Keratinocyte (primary cell): ENCODE data around the gene TCF21. TPM values are rescaled to one million over a fixed set of nuclear protein-coding genes. Genes with fewer than 3 reads are reported as not detected.

Source experiments
- DNase-seq: peaks from one replicate; pipeline ENCODE4 v3.0.0-alpha.2; 2011; ENCODE audit warnings: low read depth, missing footprints, low spot score
- FAIRE-seq: peaks from 2 replicates; lab custom pipeline; 2011; peaks lifted over from hg19 to GRCh38; lab: Jason Lieb, UNC
- H2AFZ ChIP-seq: 2 replicates; pipeline ENCODE4 v1.6.0; 2012; ENCODE audit warnings: low read length, control low read depth, inconsistent platforms; ENCODE audit not compliant: control insufficient read depth
- H3K27ac ChIP-seq: 2 replicates; pipeline ENCODE4 v1.5.1; 2011; ENCODE audit warnings: low read length; ENCODE audit not compliant: control insufficient read depth, insufficient read depth
- H3K27me3 ChIP-seq: 3 replicates; pipeline ENCODE4 v1.6.0; 2011; ENCODE audit warnings: low read length; ENCODE audit not compliant: control insufficient read depth, insufficient read depth; ENCODE audit errors: extremely low read depth
- H3K36me3 ChIP-seq, 2 experiments: 2 replicates in 1 of 2; 3 replicates in 1 of 2; pipeline ENCODE4 v1.5.1; 2011; ENCODE audit warnings: low read length in 2 of 2, mild to moderate bottlenecking in 1 of 2; ENCODE audit not compliant: control insufficient read depth in 2 of 2, insufficient read depth in 2 of 2; ENCODE audit errors: extremely low read depth in 1 of 2
- H3K4me1 ChIP-seq: 3 replicates; pipeline ENCODE4 v1.5.1; 2011; ENCODE audit warnings: low read length; ENCODE audit not compliant: control insufficient read depth, insufficient read depth; ENCODE audit errors: extremely low read depth
- H3K4me2 ChIP-seq: 3 replicates; pipeline ENCODE4 v1.6.0; 2011; ENCODE audit warnings: low read depth, low read length; ENCODE audit not compliant: control insufficient read depth, insufficient read depth; ENCODE audit errors: extremely low read depth
- H3K4me3 ChIP-seq, 3 experiments: fragments of 200-600 bp in 1 of 3; sonication (generic) in 1 of 3; 2 replicates in 2 of 3; 3 replicates in 1 of 3; pipeline ENCODE4 v1.5.1; 2011 to 2016; ENCODE audit warnings: low read length in 3 of 3, mild to moderate bottlenecking in 3 of 3, control low read depth in 2 of 3, inconsistent platforms in 1 of 3, low read depth in 1 of 3, mixed read lengths in 1 of 3, mixed run types in 1 of 3, moderate library complexity in 1 of 3; ENCODE audit not compliant: control insufficient read depth in 2 of 3, insufficient read depth in 2 of 3; ENCODE audit errors: extremely low read depth in 1 of 3
- H3K79me2 ChIP-seq: 2 replicates; pipeline ENCODE4 v1.6.0; 2012; ENCODE audit warnings: low read length; ENCODE audit not compliant: control insufficient read depth, insufficient read depth
- H3K9ac ChIP-seq: 3 replicates; pipeline ENCODE4 v1.6.0; 2011; ENCODE audit warnings: low read length; ENCODE audit not compliant: control insufficient read depth, insufficient read depth; ENCODE audit errors: extremely low read depth
- H3K9me1 ChIP-seq: 3 replicates; pipeline ENCODE4 v1.6.0; 2011; ENCODE audit warnings: low read length; ENCODE audit not compliant: control insufficient read depth, insufficient read depth; ENCODE audit errors: extremely low read depth
- H3K9me3 ChIP-seq: 2 replicates; pipeline ENCODE4 v1.5.1; 2012; ENCODE audit warnings: low read depth, low read length; ENCODE audit not compliant: control insufficient read depth
- H4K20me1 ChIP-seq: 3 replicates; pipeline ENCODE4 v1.6.0; 2011; ENCODE audit warnings: low read length; ENCODE audit not compliant: control insufficient read depth, insufficient read depth; ENCODE audit errors: extremely low read depth
- EZH2 ChIP-seq: IDR thresholded peaks from one replicate; pipeline ENCODE4 v1.6.1; 2012; ENCODE audit warnings: inconsistent platforms, mild to moderate bottlenecking, low read length, moderate library complexity
- dilution Hi-C: fragments of 300-500 bp; cut with MboI; formaldehyde crosslinking; loops from one replicate; pipeline ENCODE4 v1.7.0; 2020; ENCODE audit warnings: low sequenced_read_pairs; ENCODE audit not compliant: extremely low pct_ligation_motif_present
- polyA plus RNA-seq, 5 experiments: library from polyadenylated mRNA; depleted of rRNA in 3 of 5; stranded (reverse) in 3 of 5; stranded (forward) in 1 of 5; unstranded in 1 of 5; fragments of >200 nt; gene quantifications; 1 replicate in 1 of 5; 2 replicates in 3 of 5; 3 replicates in 1 of 5; pipeline versions ENCODE4 v1.2.1 to v1.2.3, GENCODE V29; 2011 to 2012; ENCODE audit warnings: missing spikeins in 2 of 5, low read depth in 1 of 5, low replicate concordance in 1 of 5
- TF ChIP-seq, protein P1 (sequence below), 3 experiments: IDR thresholded peaks in 1 of 3; conservative IDR thresholded peaks in 1 of 3; optimal IDR thresholded peaks in 1 of 3; 2 replicates in 2 of 3; 3 replicates in 1 of 3; pipeline versions ENCODE3 to v1.5.1; 2011; ENCODE audit warnings: low read length in 3 of 3, mild to moderate bottlenecking in 3 of 3, moderate library complexity in 2 of 3, control low read depth in 1 of 3, inconsistent platforms in 1 of 3; ENCODE audit not compliant: insufficient read depth in 2 of 3; ENCODE audit errors: extremely low read depth in 1 of 3

The TCF21 gene
- polyA plus RNA-seq, 1 donor (not counting 4 experiments of a cell fraction or from before 2014, with no cell fraction given), result not detected

DNA sequence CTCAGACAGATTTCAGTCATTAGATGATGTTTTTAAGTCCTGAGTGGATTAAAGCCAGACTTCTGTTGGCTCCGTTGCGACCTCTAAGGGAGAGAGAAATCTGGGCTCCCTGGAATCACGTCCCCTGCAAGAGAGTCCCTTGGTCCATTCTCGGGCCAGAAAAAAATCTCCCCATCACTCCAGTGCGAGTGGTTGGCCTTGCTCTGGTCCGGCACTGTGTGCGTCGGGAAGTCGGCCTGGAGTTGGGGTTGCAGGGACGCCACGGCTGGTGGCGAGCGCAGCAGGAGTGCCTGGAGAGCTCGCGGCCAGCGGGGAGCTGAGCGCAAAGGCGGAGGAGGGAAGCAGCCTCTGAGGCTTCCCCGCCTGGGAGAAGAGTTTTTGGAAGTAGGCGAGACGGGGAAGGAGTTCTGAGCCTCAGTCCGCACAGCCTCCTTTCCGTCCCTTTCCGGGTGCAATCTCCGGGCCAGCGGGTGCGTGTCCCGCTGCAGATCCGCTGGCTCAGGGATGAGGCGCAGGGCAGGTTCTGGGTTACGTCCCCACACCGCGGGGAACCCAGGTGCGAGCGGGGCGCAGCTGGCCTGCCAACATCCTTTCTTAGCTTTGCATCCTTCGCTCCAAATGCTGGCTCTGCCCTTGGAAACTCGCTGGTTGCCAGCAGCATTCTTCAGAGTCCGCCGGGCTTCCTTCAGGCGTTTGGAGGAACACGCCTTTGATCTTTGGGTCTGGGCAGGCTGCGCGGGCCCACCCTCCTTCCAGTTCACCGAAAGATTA, 6.8 kb downstream of the TCF21 start:
- Histone ChIP-seq H3K4me3 (no peak overlapping the region), H3K36me3 (no peaks in the 10 kb centered on the region), H3K79me2 (no peaks in the 10 kb centered on the region), H3K27me3 (peaks cover 72% of the 10 kb centered on the region), H3K27ac (no peak overlapping the region), H3K9me3 (no peaks in the 10 kb centered on the region), H3K9ac (no peak overlapping the region), H3K9me1 (no peaks in the 10 kb centered on the region), H3K4me1 (no peaks in the 10 kb centered on the region), H4K20me1 (peaks cover 2% of the 10 kb centered on the region), H3K4me2 (no peak overlapping the region), H2AFZ (no peak overlapping the region)
- TF ChIP-seq, protein P1, sequence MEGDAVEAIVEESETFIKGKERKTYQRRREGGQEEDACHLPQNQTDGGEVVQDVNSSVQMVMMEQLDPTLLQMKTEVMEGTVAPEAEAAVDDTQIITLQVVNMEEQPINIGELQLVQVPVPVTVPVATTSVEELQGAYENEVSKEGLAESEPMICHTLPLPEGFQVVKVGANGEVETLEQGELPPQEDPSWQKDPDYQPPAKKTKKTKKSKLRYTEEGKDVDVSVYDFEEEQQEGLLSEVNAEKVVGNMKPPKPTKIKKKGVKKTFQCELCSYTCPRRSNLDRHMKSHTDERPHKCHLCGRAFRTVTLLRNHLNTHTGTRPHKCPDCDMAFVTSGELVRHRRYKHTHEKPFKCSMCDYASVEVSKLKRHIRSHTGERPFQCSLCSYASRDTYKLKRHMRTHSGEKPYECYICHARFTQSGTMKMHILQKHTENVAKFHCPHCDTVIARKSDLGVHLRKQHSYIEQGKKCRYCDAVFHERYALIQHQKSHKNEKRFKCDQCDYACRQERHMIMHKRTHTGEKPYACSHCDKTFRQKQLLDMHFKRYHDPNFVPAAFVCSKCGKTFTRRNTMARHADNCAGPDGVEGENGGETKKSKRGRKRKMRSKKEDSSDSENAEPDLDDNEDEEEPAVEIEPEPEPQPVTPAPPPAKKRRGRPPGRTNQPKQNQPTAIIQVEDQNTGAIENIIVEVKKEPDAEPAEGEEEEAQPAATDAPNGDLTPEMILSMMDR (optimal IDR thresholded peaks at IDR 0.05 in 1 of 3, IDR thresholded peaks at IDR 0.05 in 1 of 3, conservative IDR thresholded peaks at IDR 0.05 in 1 of 3; ENCODE audit: extremely low read depth in 1 of 3, insufficient read depth in 2 of 3, low read length in 3 of 3), result no peak
- peak; percentile 95 for TF ChIP-seq EZH2
- FAIRE-seq (no peak), DNase-seq (no peak)
- dilution Hi-C loops, result loop anchor here (25.0 kb wide), 1 partner anchor 308 kb away; no protein-coding TSS in a partner anchor

DNA sequence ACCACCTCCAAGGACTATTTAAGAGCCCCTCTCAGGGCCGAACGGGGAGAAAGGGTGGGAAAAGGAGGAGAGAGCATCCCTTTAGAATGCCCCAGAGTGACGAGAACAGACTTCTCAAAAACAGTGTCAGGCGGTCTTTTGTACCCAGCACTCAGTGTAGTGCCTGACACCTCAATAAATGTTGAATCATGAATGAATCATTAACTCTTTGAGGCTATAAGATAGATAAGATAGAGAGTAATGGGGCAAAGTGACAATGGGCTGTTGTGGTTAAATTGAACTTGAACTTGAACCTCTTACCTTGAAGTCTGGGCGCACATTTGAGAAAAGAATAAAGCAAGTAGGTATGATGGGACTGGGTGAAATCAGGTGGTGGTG, 7.4 kb downstream of the TCF21 start:
- no peaks in the 10 kb centered on the region for H3K9me1 ChIP-seq
- no peaks in the 10 kb centered on the region for H3K4me1 ChIP-seq
- H3K9ac ChIP-seq, result no peak overlapping the region
- H3K79me2 ChIP-seq, result no peaks in the 10 kb centered on the region
- H3K36me3 ChIP-seq, result no peaks in the 10 kb centered on the region
- no peak overlapping the region for H2AFZ ChIP-seq
- peaks cover 67% of the 10 kb centered on the region for H3K27me3 ChIP-seq
- no peak overlapping the region for H3K4me3 ChIP-seq
- TF ChIP-seq, protein P1 (optimal IDR thresholded peaks at IDR 0.05 in 1 of 3, IDR thresholded peaks at IDR 0.05 in 1 of 3, conservative IDR thresholded peaks at IDR 0.05 in 1 of 3; ENCODE audit: extremely low read depth in 1 of 3, insufficient read depth in 2 of 3, low read length in 3 of 3), result no peak
- no peak for TF ChIP-seq EZH2
- no peaks in the 10 kb centered on the region for H3K9me3 ChIP-seq
- FAIRE-seq (no peak), DNase-seq (no peak)
- dilution Hi-C loops, result loop anchor here (25.0 kb wide), 1 partner anchor 309 kb away; no protein-coding TSS in a partner anchor
- H4K20me1 ChIP-seq, result peaks cover 2% of the 10 kb centered on the region
- H3K27ac ChIP-seq, result no peak overlapping the region
- no peak overlapping the region for H3K4me2 ChIP-seq
